H9 (cell line): Measurements from ENCODE around the gene IL24. TPM values are rescaled to one million over a fixed set of nuclear protein-coding genes. Genes with fewer than 3 reads are reported as not detected.

Experiments used
- DNase-seq: peaks from one replicate; pipeline ENCODE4 v3.0.0-alpha.2; 2017
- H2AFZ ChIP-seq: one replicate; pipeline ENCODE4 v1.6.1; 2013; ENCODE audit warnings: mild to moderate bottlenecking, low read length, control low read depth, moderate library complexity
- H2AK5ac ChIP-seq: 2 replicates; pipeline ENCODE4 v1.6.1; 2013; ENCODE audit warnings: low read length, control low read depth, mixed read lengths; ENCODE audit not compliant: insufficient read length
- H2BK120ac ChIP-seq: one replicate; pipeline ENCODE4 v1.6.1; 2013; ENCODE audit warnings: low read depth, mild to moderate bottlenecking, low read length, control low read depth, inconsistent platforms; ENCODE audit not compliant: poor library complexity, severe bottlenecking
- H2BK12ac ChIP-seq: 2 replicates; pipeline ENCODE4 v1.6.1; 2013; ENCODE audit warnings: low read length, control low read depth, mixed read lengths, low read depth; ENCODE audit not compliant: insufficient read length
- H2BK15ac ChIP-seq: 2 replicates; pipeline ENCODE4 v1.6.1; 2013; ENCODE audit warnings: low read depth, low read length, control low read depth
- H2BK20ac ChIP-seq: one replicate; pipeline ENCODE4 v1.6.1; 2013; ENCODE audit warnings: low read depth, mild to moderate bottlenecking, low read length, control low read depth, inconsistent platforms; ENCODE audit not compliant: poor library complexity, severe bottlenecking
- H2BK5ac ChIP-seq: 2 replicates; pipeline ENCODE4 v1.6.1; 2013; ENCODE audit warnings: low read length, control low read depth, mixed read lengths; ENCODE audit not compliant: insufficient read length
- H3K14ac ChIP-seq: 2 replicates; pipeline ENCODE4 v1.6.1; 2013; ENCODE audit warnings: low read length, control low read depth; ENCODE audit not compliant: insufficient read depth
- H3K18ac ChIP-seq: 2 replicates; pipeline ENCODE4 v1.6.1; 2013; ENCODE audit warnings: low read depth, mild to moderate bottlenecking, mixed read lengths, low read length, control low read depth; ENCODE audit not compliant: insufficient read length
- H3K23ac ChIP-seq: 2 replicates; pipeline ENCODE4 v1.6.1; 2013; ENCODE audit warnings: low read length, control low read depth, mixed read lengths, low read depth; ENCODE audit not compliant: insufficient read length
- H3K23me2 ChIP-seq: 2 replicates; pipeline ENCODE4 v1.6.1; 2013; ENCODE audit warnings: low read depth, mild to moderate bottlenecking, mixed read lengths, low read length, control low read depth; ENCODE audit not compliant: insufficient read length, poor library complexity, severe bottlenecking
- H3K27ac ChIP-seq: 2 replicates; pipeline ENCODE4 v1.5.1; 2013; ENCODE audit warnings: low read length, control low read depth, mixed read lengths, low read depth; ENCODE audit not compliant: insufficient read length
- H3K27me3 ChIP-seq: 2 replicates; pipeline ENCODE4 v1.6.1; 2013; ENCODE audit warnings: low read length, control low read depth, inconsistent platforms; ENCODE audit not compliant: insufficient read depth
- H3K4ac ChIP-seq: 2 replicates; pipeline ENCODE4 v1.6.1; 2013; ENCODE audit warnings: low read depth, mild to moderate bottlenecking, control low read depth, inconsistent platforms, low read length, moderate library complexity
- H3K4me1 ChIP-seq: 2 replicates; pipeline ENCODE4 v1.6.1; 2013; ENCODE audit warnings: low read length, control low read depth, inconsistent platforms; ENCODE audit not compliant: insufficient read depth
- H3K4me2 ChIP-seq: 2 replicates; pipeline ENCODE4 v1.6.1; 2013; ENCODE audit warnings: low read length, control low read depth, mixed read lengths; ENCODE audit not compliant: insufficient read length, insufficient read depth
- H3K56ac ChIP-seq: 2 replicates; pipeline ENCODE4 v1.6.1; 2013; ENCODE audit warnings: low read depth, mild to moderate bottlenecking, mixed read lengths, low read length, control low read depth; ENCODE audit not compliant: insufficient read length
- H3K79me1 ChIP-seq: 2 replicates; pipeline ENCODE4 v1.6.1; 2013; ENCODE audit warnings: low read depth, mild to moderate bottlenecking, moderate library complexity, low read length, control low read depth, inconsistent platforms; ENCODE audit not compliant: insufficient read depth, poor library complexity, severe bottlenecking
- H3K79me2 ChIP-seq: 2 replicates; pipeline ENCODE4 v1.6.1; 2013; ENCODE audit warnings: low read length, control low read depth, inconsistent platforms; ENCODE audit not compliant: insufficient read depth
- H3K9ac ChIP-seq: 2 replicates; pipeline ENCODE4 v1.6.1; 2013; ENCODE audit warnings: low read length, control low read depth, mixed read lengths; ENCODE audit not compliant: insufficient read length; ENCODE audit errors: extremely low read depth
- H3K9me3 ChIP-seq: one replicate; pipeline ENCODE4 v1.6.1; 2013; ENCODE audit warnings: low read depth, low read length, inconsistent platforms; ENCODE audit not compliant: control insufficient read depth
- H3T11ph ChIP-seq: one replicate; pipeline ENCODE4 v1.6.1; 2013; ENCODE audit warnings: mild to moderate bottlenecking, low read length, control low read depth, inconsistent platforms
- H4K20me1 ChIP-seq: one replicate; pipeline ENCODE4 v1.6.1; 2013; ENCODE audit not compliant: control insufficient read depth, insufficient read length, insufficient read depth
- H4K5ac ChIP-seq: 2 replicates; pipeline ENCODE4 v1.6.1; 2013; ENCODE audit warnings: low read depth, mild to moderate bottlenecking, mixed read lengths, low read length, control low read depth; ENCODE audit not compliant: insufficient read length
- H4K8ac ChIP-seq: replicated peaks from 2 replicates; pipeline ENCODE4 v1.6.1; 2013; ENCODE audit warnings: low read length, control low read depth, mixed read lengths, low read depth; ENCODE audit not compliant: insufficient read length
- H4K91ac ChIP-seq: 2 replicates; pipeline ENCODE4 v1.6.1; 2013; ENCODE audit warnings: low read depth, mild to moderate bottlenecking, moderate library complexity, mixed read lengths, low read length, control low read depth; ENCODE audit not compliant: insufficient read length
- H3K27ac Mint-ChIP-seq, 3 experiments: 2 replicates in 2 of 3; 3 replicates in 1 of 3; pipeline ENCODE4 v1.8.0; 2020 to 2021; ENCODE audit warnings: mixed read lengths in 3 of 3, mild to moderate bottlenecking in 1 of 3, moderate library complexity in 1 of 3
- H3K27me3 Mint-ChIP-seq: 2 replicates; pipeline ENCODE4 v1.8.0; 2021; ENCODE audit warnings: low read depth, mild to moderate bottlenecking, moderate library complexity, mixed read lengths
- H3K36me3 Mint-ChIP-seq, 3 experiments: 2 replicates in 2 of 3; 3 replicates in 1 of 3; pipeline ENCODE4 v1.8.0; 2020 to 2021; ENCODE audit warnings: low read depth in 3 of 3, mixed read lengths in 3 of 3; ENCODE audit not compliant: insufficient read depth in 1 of 3
- H3K4me1 Mint-ChIP-seq, 2 experiments: 2 replicates each; pipeline ENCODE4 v1.8.0; 2020; ENCODE audit warnings: mixed read lengths in 2 of 2
- H3K4me3 Mint-ChIP-seq, 2 experiments: 2 replicates in 1 of 2; 3 replicates in 1 of 2; pipeline ENCODE4 v1.8.0; 2020 to 2021; ENCODE audit warnings: mild to moderate bottlenecking in 2 of 2, mixed read lengths in 2 of 2, moderate library complexity in 1 of 2
- H3K9me3 Mint-ChIP-seq, 2 experiments: 2 replicates in 1 of 2; 3 replicates in 1 of 2; pipeline ENCODE4 v1.8.0; 2020; ENCODE audit warnings: mild to moderate bottlenecking in 2 of 2, mixed read lengths in 2 of 2, moderate library complexity in 1 of 2
- CTCF ChIP-seq: fragments of 200-600 bp; sonication (generic); conservative IDR thresholded peaks from 3 replicates; pipeline ENCODE4 v1.8.0; 2021; ENCODE audit warnings: antibody characterized with exemption, mild to moderate bottlenecking
- WGBS: extraction: QIAGEN DNeasy Blood & Tissue Kit; methylation state at CpG from one replicate; pipeline ENCODE4 v1.1.7; 2013; ENCODE audit warnings: missing lambda C conversion rate, low lambda C conversion rate, mixed read lengths; ENCODE audit not compliant: insufficient read length; ENCODE audit errors: extremely low coverage; 5-methylcytosine and 5-hydroxymethylcytosine counted together
- total RNA-seq: library from RNA; stranded (reverse); gene quantifications from 2 replicates; pipeline ENCODE4 v1.2.1, GENCODE V29; 2021

The IL24 gene
- total RNA-seq, 1 experiment from 2014 or later = not detected

GRCh38 chr1:206903687-206904086 is 6.4 kb downstream of the IL24 start:
- no peak overlapping the region for H3K4me3 Mint-ChIP-seq
- Histone ChIP-seq H3K23ac (no peak overlapping the region), H2BK20ac (no peak overlapping the region), H3K14ac (no peak overlapping the region), H2BK120ac (no peak overlapping the region), H4K20me1 (no peaks in the 10 kb centered on the region), H3K79me2 (no peaks in the 10 kb centered on the region), H3K9me3 (no peaks in the 10 kb centered on the region), H3K9ac (no peak overlapping the region), H3K23me2 (no peaks in the 10 kb centered on the region), H4K5ac (no peak overlapping the region), H3K4ac (no peak overlapping the region), H3T11ph (no peak overlapping the region), H3K4me2 (no peak overlapping the region), H2BK5ac (no peak overlapping the region), H3K18ac (no peak overlapping the region), H3K56ac (no peak overlapping the region), H2AFZ (no peak overlapping the region), H2BK15ac (no peak overlapping the region), H4K91ac (no peak overlapping the region), H4K8ac (no peak overlapping the region), H2BK12ac (no peak overlapping the region), H3K4me1 (0 out of 2 replicates have a peak, but pooled peaks cover under 1% of the 10 kb centered on the region), H2AK5ac (no peak overlapping the region), H3K79me1 (no peaks in the 10 kb centered on the region), H3K27me3 (peaks cover 7% of the 10 kb centered on the region; the same call in 1 of the 2 replicates), H3K27ac (no peak overlapping the region)
- H3K27me3 Mint-ChIP-seq = peaks cover 53% of the 10 kb centered on the region
- H3K9me3 Mint-ChIP-seq = no peaks in the 10 kb centered on the region
- WGBS = no CpG with 5 or more reads among the region's 2 CpGs
- DNase-seq = no peak
- H3K36me3 Mint-ChIP-seq = no peaks in the 10 kb centered on the region; a peak in 1 of 7 replicates
- TF ChIP-seq CTCF = no peak
- H3K27ac Mint-ChIP-seq = no peak overlapping the region
- H3K4me1 Mint-ChIP-seq = peaks cover 3 to 14% of the 10 kb centered on the region in 2 experiments
